Stimulated activated memory B cell treated with anti-CD40 and anti-IgM and Interleukin-4, amounts not matched to agents 10 μg/mL and 1 μg/mL and 100 μg/mL, for 72 hours (primary cell): ENCODE measurements around the gene TNN.

ENCODE experiments used
- ATAC-seq: fragments of 150-1000 bp; cut with Tn5 transposase; 2 replicates; pipeline ENCODE4 v1.10.0; 2021
- H3K27ac Mint-ChIP-seq: one replicate; pipeline ENCODE4 v1.8.0; 2022; ENCODE audit warnings: mild to moderate bottlenecking, mixed read lengths
- H3K27me3 Mint-ChIP-seq: one replicate; pipeline ENCODE4 v1.8.0; 2022; ENCODE audit warnings: mixed read lengths
- H3K36me3 Mint-ChIP-seq: one replicate; pipeline ENCODE4 v1.8.0; 2022; ENCODE audit warnings: mixed read lengths
- H3K4me1 Mint-ChIP-seq: one replicate; pipeline ENCODE4 v1.8.0; 2022; ENCODE audit warnings: mixed read lengths
- H3K4me3 Mint-ChIP-seq: one replicate; pipeline ENCODE4 v1.8.0; 2022; ENCODE audit warnings: mild to moderate bottlenecking, moderate library complexity, mixed read lengths
- H3K9me3 Mint-ChIP-seq: one replicate; pipeline ENCODE4 v1.8.0; 2022; ENCODE audit warnings: mixed read lengths

The TNN gene

GRCh38 chr1:175163702-175164101, 96.1 kb downstream of the TNN start:
- Mint-ChIP-seq H3K4me3 (no peak overlapping the region), H3K9me3 (no peaks in the 10 kb centered on the region), H3K36me3 (peaks cover 63% of the 10 kb centered on the region), H3K27ac (peak overlapping the region; percentile 6), H3K27me3 (no peaks in the 10 kb centered on the region), H3K4me1 (peaks cover 34% of the 10 kb centered on the region)
- ATAC-seq = no peak

GRCh38 chr1:175164751-175165150, 97.1 kb downstream of the TNN start:
- no peak overlapping the region for H3K4me3 Mint-ChIP-seq
- no peaks in the 10 kb centered on the region for H3K9me3 Mint-ChIP-seq
- H3K4me1 Mint-ChIP-seq = peaks cover 45% of the 10 kb centered on the region
- no peak overlapping the region for H3K27ac Mint-ChIP-seq
- no peak for ATAC-seq
- H3K27me3 Mint-ChIP-seq = no peaks in the 10 kb centered on the region
- H3K36me3 Mint-ChIP-seq = peaks cover 69% of the 10 kb centered on the region

GRCh38 chr1:175166746-175167145, 99.1 kb downstream of the TNN start:
- no peak overlapping the region for H3K4me3 Mint-ChIP-seq
- ATAC-seq = no peak
- no peaks in the 10 kb centered on the region for H3K27me3 Mint-ChIP-seq
- peak overlapping the region; percentile 36 for H3K27ac Mint-ChIP-seq
- H3K4me1 Mint-ChIP-seq = peaks cover 53% of the 10 kb centered on the region
- H3K36me3 Mint-ChIP-seq = peaks cover 71% of the 10 kb centered on the region
- H3K9me3 Mint-ChIP-seq = no peaks in the 10 kb centered on the region

GRCh38 chr1:175167861-175168260, 100.2 kb downstream of the TNN start:
- Mint-ChIP-seq H3K36me3 (peaks cover 76% of the 10 kb centered on the region), H3K27me3 (no peaks in the 10 kb centered on the region), H3K9me3 (no peaks in the 10 kb centered on the region), H3K27ac (peak overlapping the region; percentile 36), H3K4me1 (peaks cover 57% of the 10 kb centered on the region), H3K4me3 (no peak overlapping the region)
- ATAC-seq = no peak

GRCh38 chr1:175168782-175169181, 101.1 kb downstream of the TNN start:
- Mint-ChIP-seq H3K27me3 (no peaks in the 10 kb centered on the region), H3K36me3 (peaks cover 79% of the 10 kb centered on the region), H3K4me1 (peaks cover 63% of the 10 kb centered on the region)

GRCh38 chr1:175169286-175170018, 101.8 kb downstream of the TNN start:
- Mint-ChIP-seq H3K36me3 (peaks cover 82% of the 10 kb centered on the region), H3K27ac (peak overlapping the region; percentile 36), H3K9me3 (no peaks in the 10 kb centered on the region), H3K4me1 (peaks cover 70% of the 10 kb centered on the region), H3K27me3 (no peaks in the 10 kb centered on the region), H3K4me3 (no peak overlapping the region)
- ATAC-seq = no peak

More at GRCh38 chr1:175168782-175169181, 101.1 kb downstream of the TNN start:
- no peaks in the 10 kb centered on the region for H3K9me3 Mint-ChIP-seq
- no peak overlapping the region for H3K4me3 Mint-ChIP-seq
- ATAC-seq = no peak
- H3K27ac Mint-ChIP-seq = peak overlapping the region; percentile 36

GRCh38 chr1:175171036-175171913, 103.6 kb downstream of the TNN start:
- Mint-ChIP-seq H3K36me3 (peaks cover 90% of the 10 kb centered on the region), H3K27me3 (no peaks in the 10 kb centered on the region), H3K9me3 (no peaks in the 10 kb centered on the region), H3K4me3 (no peak overlapping the region), H3K27ac (peak overlapping the region; percentile 36), H3K4me1 (peaks cover 76% of the 10 kb centered on the region)
- ATAC-seq = no peak

GRCh38 chr1:175172503-175172902, 104.9 kb downstream of the TNN start:
- Mint-ChIP-seq H3K27ac (peak overlapping the region; percentile 36), H3K9me3 (no peaks in the 10 kb centered on the region), H3K4me3 (no peak overlapping the region), H3K27me3 (no peaks in the 10 kb centered on the region), H3K4me1 (peaks cover 74% of the 10 kb centered on the region), H3K36me3 (peaks cover 91% of the 10 kb centered on the region)
- ATAC-seq = no peak

GRCh38 chr1:175173531-175173930, 105.9 kb downstream of the TNN start:
- Mint-ChIP-seq H3K27ac (peak overlapping the region; percentile 48), H3K9me3 (no peaks in the 10 kb centered on the region), H3K36me3 (peaks cover 84% of the 10 kb centered on the region), H3K4me3 (no peak overlapping the region), H3K27me3 (no peaks in the 10 kb centered on the region), H3K4me1 (peaks cover 76% of the 10 kb centered on the region)
- ATAC-seq = no peak

GRCh38 chr1:175174309-175175102, 106.9 kb downstream of the TNN start:
- Mint-ChIP-seq H3K27me3 (no peaks in the 10 kb centered on the region), H3K4me1 (peaks cover 76% of the 10 kb centered on the region), H3K9me3 (no peaks in the 10 kb centered on the region), H3K36me3 (peaks cover 81% of the 10 kb centered on the region), H3K27ac (peak overlapping the region; percentile 48), H3K4me3 (no peak overlapping the region)
- ATAC-seq = no peak

GRCh38 chr1:175176246-175176645, 108.6 kb downstream of the TNN start:
- Mint-ChIP-seq H3K9me3 (no peaks in the 10 kb centered on the region), H3K36me3 (peaks cover 73% of the 10 kb centered on the region), H3K4me1 (peaks cover 72% of the 10 kb centered on the region), H3K27me3 (no peaks in the 10 kb centered on the region), H3K27ac (no peak overlapping the region), H3K4me3 (no peak overlapping the region)
- no peak for ATAC-seq

GRCh38 chr1:175178056-175178455, 110.4 kb downstream of the TNN start:
- Mint-ChIP-seq H3K27me3 (no peaks in the 10 kb centered on the region), H3K4me3 (no peak overlapping the region), H3K27ac (peak overlapping the region; percentile 69), H3K36me3 (peaks cover 77% of the 10 kb centered on the region), H3K4me1 (peaks cover 78% of the 10 kb centered on the region), H3K9me3 (no peaks in the 10 kb centered on the region)
- no peak for ATAC-seq

- H3K9me3 Mint-ChIP-seq = no peaks in the 10 kb centered on the region
- H3K36me3 Mint-ChIP-seq = peaks cover 79% of the 10 kb centered on the region
- peaks cover 79% of the 10 kb centered on the region for H3K4me1 Mint-ChIP-seq
- no peak overlapping the region for H3K4me3 Mint-ChIP-seq
- H3K27me3 Mint-ChIP-seq = no peaks in the 10 kb centered on the region
- no peak for ATAC-seq
- peak overlapping the region; percentile 69 for H3K27ac Mint-ChIP-seq
These were observed 110.8 kb downstream of the TNN start for GRCh38 chr1:175178456-175178855.

- Mint-ChIP-seq H3K36me3 (peaks cover 74% of the 10 kb centered on the region), H3K27me3 (no peaks in the 10 kb centered on the region), H3K4me1 (peaks cover 81% of the 10 kb centered on the region), H3K9me3 (no peaks in the 10 kb centered on the region), H3K27ac (peak overlapping the region; percentile 69), H3K4me3 (peak overlapping the region; percentile 4)
- ATAC-seq = peak; percentile 51
These were observed 112.4 kb downstream of the TNN start for GRCh38 chr1:175179837-175180590.
